AG09309 (cell line): ENCODE measurements around the gene ABCB4.

Experiments
- DNase-seq: peaks from one replicate; pipeline ENCODE4 v3.0.0-alpha.2; 2010; ENCODE audit warnings: low read depth
- H3K4me3 ChIP-seq: 2 replicates; pipeline ENCODE4 v1.5.1; 2011; ENCODE audit warnings: mild to moderate bottlenecking, low read depth, low read length, moderate library complexity; ENCODE audit not compliant: control insufficient read depth
- CTCF ChIP-seq: IDR thresholded peaks from 2 replicates; pipeline ENCODE4 v1.5.1; 2011; ENCODE audit warnings: mild to moderate bottlenecking, low read depth, low read length, inconsistent platforms; ENCODE audit not compliant: insufficient read depth, control insufficient read depth; ENCODE audit errors: missing control alignments

ABCB4 gene

GRCh38 chr7:87475359-87476178, at the start of gene ABCB4:
TSS of gene ABCB4 (minus strand) at chr7:87475680. CDS start at chr7:87475465, 215 bp downstream.
- TF ChIP-seq CTCF, result no peak
- DNase-seq, result no peak
- H3K4me3 ChIP-seq, result peak within 1 kb of the TSS; percentile 33

- H3K4me3 ChIP-seq, result no peak overlapping the region
- no peak for TF ChIP-seq CTCF
- no peak for DNase-seq
These were observed 43.3 kb upstream of the ABCB4 start for GRCh38 chr7:87518735-87519134.

GRCh38 chr7:87517891-87518290, 42.4 kb upstream of the ABCB4 start:
- no peak for TF ChIP-seq CTCF
- DNase-seq, result no peak
- no peak overlapping the region for H3K4me3 ChIP-seq

- no peak overlapping the region for H3K4me3 ChIP-seq
- TF ChIP-seq CTCF, result no peak
- no peak for DNase-seq
These were observed 41.8 kb upstream of the ABCB4 start for GRCh38 chr7:87517136-87517815.

GRCh38 chr7:87513735-87514335, 38.4 kb upstream of the ABCB4 start:
- no peak for DNase-seq
- no peak for TF ChIP-seq CTCF

GRCh38 chr7:87512906-87513305, 37.4 kb upstream of the ABCB4 start:
- no peak for TF ChIP-seq CTCF
- H3K4me3 ChIP-seq, result no peak overlapping the region
- DNase-seq, result no peak

More at GRCh38 chr7:87513735-87514335, 38.4 kb upstream of the ABCB4 start:
- no peak overlapping the region for H3K4me3 ChIP-seq
